Measurements from ENCODE around the gene SARDH.

DNA sequence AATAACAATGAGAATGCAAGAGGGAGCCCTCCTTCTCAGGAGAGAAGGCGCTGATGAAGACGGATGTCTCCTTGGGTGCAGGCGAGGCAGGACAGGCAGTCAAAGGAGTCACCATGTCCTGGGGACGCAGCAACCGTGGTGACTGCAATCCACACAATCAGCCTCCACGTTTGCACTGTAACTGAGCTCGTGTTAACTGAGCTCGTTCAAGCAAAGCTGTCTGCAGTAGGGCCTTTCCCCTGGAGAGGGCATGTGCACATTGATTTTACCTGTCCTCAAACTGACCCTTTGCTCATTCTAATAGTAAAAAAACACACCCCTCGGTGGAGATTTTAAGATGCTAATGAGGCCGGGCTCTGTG, 2.8 kb downstream of the SARDH start:
- TF ChIP-seq RAD21 (IDR thresholded peaks at IDR 0.05 in 1 of 2, conservative IDR thresholded peaks at IDR 0.05 in 1 of 2; ENCODE audit: low read depth in 2 of 2, low read length in 2 of 2) (no peak), GABPA (IDR thresholded peaks at IDR 0.05; ENCODE audit: borderline replicate concordance, insufficient read depth, low read length) (no peak), CBX5 (IDR thresholded peaks at IDR 0.05; ENCODE audit: low read depth, low read length) (no peak), TCF12 (IDR thresholded peaks at IDR 0.05; ENCODE audit: low read depth, low read length) (no peak), POLR2A (IDR thresholded peaks at IDR 0.05; ENCODE audit: control extremely low read depth in 1 of 2, low read depth in 2 of 2, low read length in 2 of 2) (no peak)
- TF ChIP-seq, protein P1, sequence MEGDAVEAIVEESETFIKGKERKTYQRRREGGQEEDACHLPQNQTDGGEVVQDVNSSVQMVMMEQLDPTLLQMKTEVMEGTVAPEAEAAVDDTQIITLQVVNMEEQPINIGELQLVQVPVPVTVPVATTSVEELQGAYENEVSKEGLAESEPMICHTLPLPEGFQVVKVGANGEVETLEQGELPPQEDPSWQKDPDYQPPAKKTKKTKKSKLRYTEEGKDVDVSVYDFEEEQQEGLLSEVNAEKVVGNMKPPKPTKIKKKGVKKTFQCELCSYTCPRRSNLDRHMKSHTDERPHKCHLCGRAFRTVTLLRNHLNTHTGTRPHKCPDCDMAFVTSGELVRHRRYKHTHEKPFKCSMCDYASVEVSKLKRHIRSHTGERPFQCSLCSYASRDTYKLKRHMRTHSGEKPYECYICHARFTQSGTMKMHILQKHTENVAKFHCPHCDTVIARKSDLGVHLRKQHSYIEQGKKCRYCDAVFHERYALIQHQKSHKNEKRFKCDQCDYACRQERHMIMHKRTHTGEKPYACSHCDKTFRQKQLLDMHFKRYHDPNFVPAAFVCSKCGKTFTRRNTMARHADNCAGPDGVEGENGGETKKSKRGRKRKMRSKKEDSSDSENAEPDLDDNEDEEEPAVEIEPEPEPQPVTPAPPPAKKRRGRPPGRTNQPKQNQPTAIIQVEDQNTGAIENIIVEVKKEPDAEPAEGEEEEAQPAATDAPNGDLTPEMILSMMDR (IDR thresholded peaks at IDR 0.05; ENCODE audit: control extremely low read depth in 1 of 3, insufficient read depth in 1 of 3, low read depth in 1 of 3, low read length in 3 of 3): peak in 1 of 3 experiments; percentile 8; a peak in 1 of 4 replicates
- TF ChIP-seq, protein P2, sequence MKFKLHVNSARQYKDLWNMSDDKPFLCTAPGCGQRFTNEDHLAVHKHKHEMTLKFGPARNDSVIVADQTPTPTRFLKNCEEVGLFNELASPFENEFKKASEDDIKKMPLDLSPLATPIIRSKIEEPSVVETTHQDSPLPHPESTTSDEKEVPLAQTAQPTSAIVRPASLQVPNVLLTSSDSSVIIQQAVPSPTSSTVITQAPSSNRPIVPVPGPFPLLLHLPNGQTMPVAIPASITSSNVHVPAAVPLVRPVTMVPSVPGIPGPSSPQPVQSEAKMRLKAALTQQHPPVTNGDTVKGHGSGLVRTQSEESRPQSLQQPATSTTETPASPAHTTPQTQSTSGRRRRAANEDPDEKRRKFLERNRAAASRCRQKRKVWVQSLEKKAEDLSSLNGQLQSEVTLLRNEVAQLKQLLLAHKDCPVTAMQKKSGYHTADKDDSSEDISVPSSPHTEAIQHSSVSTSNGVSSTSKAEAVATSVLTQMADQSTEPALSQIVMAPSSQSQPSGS (IDR thresholded peaks at IDR 0.05; ENCODE audit: low read length): no peak
